ENCODE measurements around the gene SURF1. TPM values are rescaled to one million over a fixed set of nuclear protein-coding genes. Genes with fewer than 3 reads are reported as not detected.

Gene SURF1
- total and polyA plus RNA-seq, 9 of the 15 experiments (the other 6 are each of a cell fraction or from before 2014, with no cell fraction given), result 16.1 to 31.3 (median 20.9) TPM

GRCh38 chr9:133380734-133381133 lies 24.4 kb upstream of the SURF1 start (continued):
- TF ChIP-seq THRB (CRISPR knock-in tag; conservative IDR thresholded peaks at IDR 0.05), result no peak
- TF ChIP-seq PHB2 (IDR thresholded peaks at IDR 0.05; ENCODE audit: low read depth), result no peak
- TF ChIP-seq, protein P1, sequence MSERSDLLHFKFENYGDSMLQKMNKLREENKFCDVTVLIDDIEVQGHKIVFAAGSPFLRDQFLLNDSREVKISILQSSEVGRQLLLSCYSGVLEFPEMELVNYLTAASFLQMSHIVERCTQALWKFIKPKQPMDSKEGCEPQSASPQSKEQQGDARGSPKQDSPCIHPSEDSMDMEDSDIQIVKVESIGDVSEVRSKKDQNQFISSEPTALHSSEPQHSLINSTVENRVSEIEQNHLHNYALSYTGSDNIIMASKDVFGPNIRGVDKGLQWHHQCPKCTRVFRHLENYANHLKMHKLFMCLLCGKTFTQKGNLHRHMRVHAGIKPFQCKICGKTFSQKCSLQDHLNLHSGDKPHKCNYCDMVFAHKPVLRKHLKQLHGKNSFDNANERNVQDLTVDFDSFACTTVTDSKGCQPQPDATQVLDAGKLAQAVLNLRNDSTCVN (CRISPR knock-in tag; IDR thresholded peaks at IDR 0.05), result no peak
- no peak for TF ChIP-seq ZNF280B (CRISPR knock-in tag; IDR thresholded peaks at IDR 0.05)
